H1 (cell line): ENCODE measurements around the gene RNF157. TPM values are rescaled to one million over a fixed set of nuclear protein-coding genes. Genes with fewer than 3 reads are reported as not detected.

Experiments
- BACH1 ChIP-seq: IDR thresholded peaks from 2 replicates; pipeline ENCODE4 v1.6.1; 2012; ENCODE audit warnings: low read length, improper control_type of control experiment
- CREB1 ChIP-seq: IDR thresholded peaks from 2 replicates; pipeline ENCODE4 v1.6.1; 2012; ENCODE audit warnings: inconsistent platforms
- CTBP2 ChIP-seq: IDR thresholded peaks from 2 replicates; pipeline ENCODE4 v1.7.0; 2011; ENCODE audit warnings: borderline replicate concordance, mild to moderate bottlenecking, moderate library complexity, mixed read lengths, low read length; ENCODE audit not compliant: insufficient read depth, insufficient read length
- EGR1 ChIP-seq: IDR thresholded peaks from 2 replicates; pipeline ENCODE4 v1.6.1; 2011; ENCODE audit warnings: low read depth, low read length, borderline replicate concordance
- FOSL1 ChIP-seq: IDR thresholded peaks from 2 replicates; pipeline ENCODE4 v1.6.1; 2011; ENCODE audit warnings: mild to moderate bottlenecking, low read depth, low read length, moderate library complexity; ENCODE audit not compliant: insufficient read depth
- GABPA ChIP-seq: IDR thresholded peaks from 2 replicates; pipeline ENCODE4 v1.6.1; 2011; ENCODE audit warnings: mild to moderate bottlenecking, low read length, moderate library complexity, borderline replicate concordance; ENCODE audit not compliant: insufficient read depth
- HDAC2 ChIP-seq, 2 experiments: fragments of 300-600 bp in 1 of 2; sonication (generic) in 1 of 2; IDR thresholded peaks; 2 replicates each; pipeline ENCODE4 v1.6.1; 2011 to 2012; ENCODE audit warnings: low read depth in 2 of 2, low read length in 2 of 2, mild to moderate bottlenecking in 2 of 2, moderate library complexity in 2 of 2, borderline replicate concordance in 1 of 2, inconsistent platforms in 1 of 2
- HDAC6 ChIP-seq: IDR thresholded peaks from one replicate; pipeline ENCODE4 v1.7.1; 2012; ENCODE audit warnings: low read depth, mild to moderate bottlenecking, inconsistent platforms, low read length, moderate library complexity
- KDM4A ChIP-seq: IDR thresholded peaks from one replicate; pipeline ENCODE4 v1.7.1; 2012; ENCODE audit warnings: low read depth, mild to moderate bottlenecking, moderate library complexity, low read length, inconsistent platforms; ENCODE audit not compliant: severe bottlenecking
- NANOG ChIP-seq: IDR thresholded peaks from 2 replicates; pipeline ENCODE4 v1.6.1; 2011; ENCODE audit warnings: low read length, low read depth, mild to moderate bottlenecking, inconsistent platforms; ENCODE audit not compliant: insufficient read depth, poor library complexity, severe bottlenecking
- NRF1 ChIP-seq: IDR thresholded peaks from 2 replicates; pipeline ENCODE4 v1.6.1; 2011; ENCODE audit warnings: mild to moderate bottlenecking, low read depth, low read length, improper control_type of control experiment
- PHF8 ChIP-seq: fragments of 200-600 bp; sonication (generic); conservative IDR thresholded peaks from 2 replicates; pipeline ENCODE4 v1.7.1; 2012; ENCODE audit warnings: low read depth, mild to moderate bottlenecking, inconsistent platforms, low read length, moderate library complexity
- RAD21 ChIP-seq, 2 experiments: IDR thresholded peaks in 1 of 2; conservative IDR thresholded peaks in 1 of 2; 2 replicates each; pipeline ENCODE4 v1.6.1; 2011; ENCODE audit warnings: low read depth in 2 of 2, low read length in 2 of 2, improper control_type of control experiment in 1 of 2, inconsistent platforms in 1 of 2, mild to moderate bottlenecking in 1 of 2, moderate library complexity in 1 of 2
- SIN3A ChIP-seq, 2 experiments: IDR thresholded peaks in 1 of 2; conservative IDR thresholded peaks in 1 of 2; 2 replicates each; pipeline ENCODE4 v1.6.1; 2011 to 2012; ENCODE audit warnings: low read length in 2 of 2, improper control_type of control experiment in 1 of 2, low read depth in 1 of 2, mild to moderate bottlenecking in 1 of 2
- SIX5 ChIP-seq: IDR thresholded peaks from 2 replicates; pipeline ENCODE4 v1.6.1; 2011; ENCODE audit warnings: mild to moderate bottlenecking, low read depth, low read length
- SP1 ChIP-seq: IDR thresholded peaks from 2 replicates; pipeline ENCODE4 v1.6.1; 2011; ENCODE audit warnings: low read depth, low read length
- TAF7 ChIP-seq: optimal IDR thresholded peaks from 2 replicates; pipeline ENCODE3; 2011; ENCODE audit warnings: low read depth, mild to moderate bottlenecking, inconsistent platforms, low read length, moderate library complexity, borderline replicate concordance
- TBP ChIP-seq: IDR thresholded peaks from 2 replicates; pipeline ENCODE4 v1.6.1; 2011; ENCODE audit warnings: low read depth, low read length, improper control_type of control experiment
- YY1 ChIP-seq: IDR thresholded peaks from 2 replicates; pipeline ENCODE4 v1.6.1; 2011; ENCODE audit warnings: low read depth, mild to moderate bottlenecking, low read length
- ZNF274 ChIP-seq: IDR thresholded peaks from 2 replicates; pipeline ENCODE4 v1.7.0; 2012; ENCODE audit warnings: low read length, borderline replicate concordance; ENCODE audit errors: extremely low read depth
- polyA plus RNA-seq, 7 experiments: library from polyadenylated mRNA; depleted of rRNA in 3 of 7; stranded (reverse) in 5 of 7; unstranded in 2 of 7; fragments of >200 nt in 5 of 7; fragments of 200-250 nt in 2 of 7; gene quantifications; 1 replicate in 5 of 7; 2 replicates in 1 of 7; 4 replicates in 1 of 7; pipeline versions ENCODE4 v1.2.1 to v1.2.3, GENCODE V29; 2011 to 2013; ENCODE audit warnings: missing spikeins in 2 of 7, mixed read lengths in 2 of 7
- total RNA-seq: library from RNA; stranded (reverse); fragmentation: NEBNext Ultra II Directional; extraction: Animal tissue kit (Norgen Biotek cat#: 25700); gene quantifications from 2 replicates; pipeline ENCODE4 v1.2.1, GENCODE V29; 2021
- TF ChIP-seq, protein P1 (sequence below): IDR thresholded peaks from 2 replicates; pipeline ENCODE4 v1.6.1; 2012; ENCODE audit warnings: low read length, inconsistent platforms

RNF157 gene
- total and polyA plus RNA-seq, 2 of the 8 experiments (the other 6 are each of a cell fraction or from before 2014, with no cell fraction given): 13.4 to 16.7 TPM

DNA sequence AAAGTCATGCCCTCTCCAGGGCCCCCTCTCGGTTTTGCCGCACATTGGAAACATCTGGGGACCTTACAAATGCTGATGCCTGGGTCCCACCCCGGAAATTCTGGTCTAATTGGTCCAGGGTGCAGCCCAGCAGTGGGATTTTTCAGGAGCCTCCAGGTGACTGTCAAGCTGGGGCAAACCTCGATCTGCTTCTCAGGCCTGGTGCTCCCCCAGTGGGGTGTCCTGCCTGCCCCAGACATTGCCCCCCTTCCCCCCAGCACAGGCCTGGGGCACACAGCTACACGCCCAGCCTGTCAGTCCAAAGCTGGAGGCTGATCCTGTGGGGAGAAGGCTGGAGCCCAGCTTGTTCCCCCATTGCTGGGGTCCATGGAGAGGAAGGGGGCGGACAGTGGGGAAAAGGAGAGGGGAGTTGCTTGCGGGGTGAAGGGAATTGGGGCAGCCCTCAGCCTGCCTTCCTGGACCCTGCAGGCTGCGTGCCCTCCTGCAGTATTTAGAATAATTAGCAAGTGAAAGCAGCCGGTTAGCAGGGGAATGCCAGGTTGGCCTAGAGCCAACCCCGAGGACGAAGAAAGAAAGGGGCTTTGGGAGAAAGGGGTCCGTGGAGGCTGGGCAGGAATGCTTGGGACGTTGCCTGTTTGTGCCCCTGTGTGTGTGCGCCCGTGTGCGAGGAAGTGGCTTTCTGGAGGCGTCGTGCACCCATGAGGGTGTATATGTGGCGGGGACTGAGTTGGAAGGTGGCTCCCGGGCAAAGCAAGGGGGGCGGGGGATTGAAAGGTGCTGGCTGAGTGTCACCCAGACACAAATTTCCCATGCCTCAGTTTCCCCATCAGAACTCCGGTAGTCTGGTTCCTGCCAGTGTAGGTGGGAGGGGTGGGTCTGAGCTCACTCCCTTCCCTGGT is 105.1 kb downstream of the RNF157 start (continued):
- TF ChIP-seq RAD21 (IDR thresholded peaks at IDR 0.05 in 1 of 2, conservative IDR thresholded peaks at IDR 0.05 in 1 of 2; ENCODE audit: low read depth in 2 of 2, low read length in 2 of 2) (no peak), NRF1 (no peak), BACH1 (no peak), EGR1 (no peak), HDAC6 (no peak), PHF8 (no peak), GABPA (peak; percentile 23; the same call in 1 of the 2 replicates), CREB1 (no peak), ZNF274 (no peak), SP1 (peak; percentile 63), TAF7 (no peak), HDAC2 (IDR thresholded peaks at IDR 0.05; ENCODE audit: borderline replicate concordance in 1 of 2, low read depth in 2 of 2, low read length in 2 of 2) (peak; percentile 8 to 77; a peak in 2 of 4 replicates), NANOG (peak; percentile 46), SIX5 (no peak), TBP (no peak), YY1 (0 out of 2 replicates have a peak, but pooled peaks have one; percentile 39), KDM4A (peak; percentile 20), SIN3A (conservative IDR thresholded peaks at IDR 0.05 in 1 of 2, IDR thresholded peaks at IDR 0.05 in 1 of 2; ENCODE audit: low read depth in 1 of 2, low read length in 2 of 2) (no peak; a peak in 1 of 4 replicates), CTBP2 (peak; percentile 85), FOSL1 (no peak)
- TF ChIP-seq, protein P1, sequence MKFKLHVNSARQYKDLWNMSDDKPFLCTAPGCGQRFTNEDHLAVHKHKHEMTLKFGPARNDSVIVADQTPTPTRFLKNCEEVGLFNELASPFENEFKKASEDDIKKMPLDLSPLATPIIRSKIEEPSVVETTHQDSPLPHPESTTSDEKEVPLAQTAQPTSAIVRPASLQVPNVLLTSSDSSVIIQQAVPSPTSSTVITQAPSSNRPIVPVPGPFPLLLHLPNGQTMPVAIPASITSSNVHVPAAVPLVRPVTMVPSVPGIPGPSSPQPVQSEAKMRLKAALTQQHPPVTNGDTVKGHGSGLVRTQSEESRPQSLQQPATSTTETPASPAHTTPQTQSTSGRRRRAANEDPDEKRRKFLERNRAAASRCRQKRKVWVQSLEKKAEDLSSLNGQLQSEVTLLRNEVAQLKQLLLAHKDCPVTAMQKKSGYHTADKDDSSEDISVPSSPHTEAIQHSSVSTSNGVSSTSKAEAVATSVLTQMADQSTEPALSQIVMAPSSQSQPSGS: no peak
- TF ChIP-seq, all 59 proteins: peak for 18
